Liver (tissue), 9 donors: ENCODE results near the gene LIMS1. TPM values are rescaled to one million over a fixed set of nuclear protein-coding genes. Genes with fewer than 3 reads are reported as not detected.

Experiments used
- DNase-seq: peaks from one replicate; pipeline ENCODE4 v3.0.0-alpha.2; 2017; ENCODE audit warnings: low spot score
- H3K27ac ChIP-seq, 2 donors: one replicate each; pipeline ENCODE4 v1.7.0; 2013; ENCODE audit warnings: inconsistent platforms in 2 of 2, low read length in 2 of 2, control low read depth in 1 of 2, low read depth in 1 of 2, mild to moderate bottlenecking in 1 of 2
- H3K27me3 ChIP-seq, 4 donors: one replicate each; pipeline versions ENCODE4 v1.6.1 to v1.7.0; 2013; ENCODE audit warnings: low read length in 3 of 4, inconsistent platforms in 1 of 4, mild to moderate bottlenecking in 1 of 4, moderate library complexity in 1 of 4; ENCODE audit not compliant: control insufficient read depth in 4 of 4, insufficient read depth in 4 of 4
- H3K36me3 ChIP-seq, 4 donors: one replicate each; pipeline versions ENCODE4 v1.6.1 to v1.7.0; 2013; ENCODE audit warnings: low read length in 3 of 4, mild to moderate bottlenecking in 3 of 4, low read depth in 1 of 4, moderate library complexity in 1 of 4; ENCODE audit not compliant: control insufficient read depth in 4 of 4, insufficient read depth in 3 of 4
- H3K4me1 ChIP-seq, 4 donors: one replicate each; pipeline versions ENCODE4 v1.6.1 to v1.7.0; 2013; ENCODE audit warnings: low read length in 3 of 4, mild to moderate bottlenecking in 3 of 4, moderate library complexity in 1 of 4; ENCODE audit not compliant: control insufficient read depth in 4 of 4, insufficient read depth in 4 of 4
- H3K4me3 ChIP-seq, 3 donors: one replicate each; pipeline versions ENCODE4 v1.6.1 to v1.7.0; 2013; ENCODE audit warnings: low read length in 3 of 3, control low read depth in 1 of 3, low read depth in 1 of 3, mild to moderate bottlenecking in 1 of 3
- H3K9ac ChIP-seq, 2 donors: one replicate each; pipeline ENCODE4 v1.7.0; 2013; ENCODE audit warnings: low read length in 2 of 2, mild to moderate bottlenecking in 2 of 2, moderate library complexity in 2 of 2, control low read depth in 1 of 2, low read depth in 1 of 2
- H3K9me3 ChIP-seq, 4 donors: one replicate each; pipeline versions ENCODE4 v1.6.1 to v1.7.0; 2013; ENCODE audit warnings: low read length in 3 of 4; ENCODE audit not compliant: control insufficient read depth in 4 of 4
- EGR1 ChIP-seq, 2 donors: IDR thresholded peaks; 2 replicates each; pipeline ENCODE4 v1.6.1; 2016 to 2018; ENCODE audit warnings: antibody characterized with exemption in 2 of 2, low read depth in 2 of 2
- FOXA1 ChIP-seq: IDR thresholded peaks from 2 replicates; pipeline ENCODE4 v1.6.1; 2016; ENCODE audit warnings: antibody characterized with exemption
- HNF4A ChIP-seq, 2 donors: conservative IDR thresholded peaks; 2 replicates each; pipeline ENCODE4 v1.6.1; 2016; ENCODE audit warnings: antibody characterized with exemption in 2 of 2, mild to moderate bottlenecking in 2 of 2
- HNF4G ChIP-seq: IDR thresholded peaks from 2 replicates; pipeline ENCODE4 v1.6.1; 2016; ENCODE audit warnings: antibody characterized with exemption
- JUND ChIP-seq, 2 donors: IDR thresholded peaks; 2 replicates each; pipeline ENCODE4 v1.6.1; 2016; ENCODE audit warnings: antibody characterized with exemption in 2 of 2
- NR2F2 ChIP-seq: IDR thresholded peaks from 2 replicates; pipeline ENCODE4 v1.6.1; 2016; ENCODE audit warnings: antibody characterized with exemption
- RXRA ChIP-seq, 2 donors: IDR thresholded peaks; 2 replicates each; pipeline ENCODE4 v1.6.1; 2017 to 2018; ENCODE audit warnings: antibody characterized with exemption in 2 of 2, mild to moderate bottlenecking in 1 of 2
- SP1 ChIP-seq: IDR thresholded peaks from 2 replicates; pipeline ENCODE4 v1.6.1; 2018; ENCODE audit warnings: antibody characterized with exemption, mild to moderate bottlenecking
- TAF1 ChIP-seq: conservative IDR thresholded peaks from 2 replicates; pipeline ENCODE4 v1.6.1; 2016; ENCODE audit warnings: antibody characterized with exemption, mild to moderate bottlenecking
- YY1 ChIP-seq: IDR thresholded peaks from 2 replicates; pipeline ENCODE4 v1.6.1; 2016; ENCODE audit warnings: antibody characterized with exemption, mild to moderate bottlenecking
- WGBS: extraction: QIAGEN DNeasy Blood & Tissue Kit; methylation state at CpG from one replicate; pipeline ENCODE4 v1.1.7; 2013; 5-methylcytosine and 5-hydroxymethylcytosine counted together
- polyA plus RNA-seq, 2 donors: library from polyadenylated mRNA; stranded (reverse) in 1 of 2; unstranded in 1 of 2; fragments of 200-250 nt in 1 of 2; fragments of >200 nt in 1 of 2; fragmentation: Nextera tagmentation in 1 of 2; extraction: Ambion mirVana in 1 of 2; gene quantifications; one replicate each; pipeline versions ENCODE4 v1.2.1 to v1.2.3, GENCODE V29; 2013 to 2015
- total RNA-seq, 2 donors: library from RNA; depleted of rRNA; stranded (reverse); fragments of >200 nt; gene quantifications; one replicate each; pipeline ENCODE4 v1.2.3, GENCODE V29; 2014
- TF ChIP-seq, protein P1 (sequence below): fragments of 150-350 bp; IDR thresholded peaks from 2 replicates; pipeline ENCODE4 v1.5.1; 2017; ENCODE audit warnings: improper control_type of control experiment, low read depth, low read length; ENCODE audit not compliant: missing input control
- TF ChIP-seq, protein P2 (sequence below): IDR thresholded peaks from 2 replicates; pipeline ENCODE4 v1.6.1; 2016; ENCODE audit warnings: antibody characterized with exemption
- TF ChIP-seq, protein P3 (sequence below): IDR thresholded peaks from 2 replicates; pipeline ENCODE4 v1.6.1; 2016; ENCODE audit warnings: antibody characterized with exemption
- TF ChIP-seq, protein P4 (sequence below): IDR thresholded peaks from 2 replicates; pipeline ENCODE4 v1.6.1; 2016; ENCODE audit warnings: antibody characterized with exemption
- TF ChIP-seq, protein P5 (sequence below): IDR thresholded peaks from 2 replicates; pipeline ENCODE4 v1.6.1; 2016; ENCODE audit warnings: antibody characterized with exemption, mild to moderate bottlenecking
- donor health status: healthy.
- donor health status: healthy.
- donor health status: healthy.
- donor health status: healthy.
- donor health status: healthy.

LIMS1 gene
- total and polyA plus RNA-seq, 4 donors = 10.2 to 37.1 (median 22.1) TPM

DNA sequence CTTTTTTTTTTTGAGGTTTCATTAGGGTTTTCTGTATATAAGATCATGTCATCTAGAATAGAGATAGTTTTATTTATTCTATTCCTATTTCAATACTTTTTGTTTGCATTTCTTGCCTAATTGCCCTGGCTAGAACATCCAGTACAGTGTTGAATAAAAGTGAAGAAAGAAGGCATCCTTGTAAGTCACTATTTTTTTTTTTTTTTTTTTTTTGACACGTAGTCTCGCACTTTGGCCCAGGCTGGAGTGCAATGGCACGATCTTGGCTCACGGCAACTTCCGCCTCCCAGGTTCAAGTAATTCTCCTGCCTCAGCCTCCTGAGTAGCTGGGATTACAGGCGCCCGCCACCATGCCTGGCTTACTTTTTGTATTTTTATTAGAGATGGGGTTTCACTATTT lies 157.2 kb downstream of the LIMS1 start (continued):
- TF ChIP-seq RXRA (IDR thresholded peaks at IDR 0.05) (peak; percentile 26 to 76), YY1 (peak; percentile 25), HNF4A (conservative IDR thresholded peaks at IDR 0.05) (peak; percentile 79 to 83), HNF4G (no peak), EGR1 (IDR thresholded peaks at IDR 0.05; ENCODE audit: low read depth in 2 of 2) (no peak)
- TF ChIP-seq, protein P1, sequence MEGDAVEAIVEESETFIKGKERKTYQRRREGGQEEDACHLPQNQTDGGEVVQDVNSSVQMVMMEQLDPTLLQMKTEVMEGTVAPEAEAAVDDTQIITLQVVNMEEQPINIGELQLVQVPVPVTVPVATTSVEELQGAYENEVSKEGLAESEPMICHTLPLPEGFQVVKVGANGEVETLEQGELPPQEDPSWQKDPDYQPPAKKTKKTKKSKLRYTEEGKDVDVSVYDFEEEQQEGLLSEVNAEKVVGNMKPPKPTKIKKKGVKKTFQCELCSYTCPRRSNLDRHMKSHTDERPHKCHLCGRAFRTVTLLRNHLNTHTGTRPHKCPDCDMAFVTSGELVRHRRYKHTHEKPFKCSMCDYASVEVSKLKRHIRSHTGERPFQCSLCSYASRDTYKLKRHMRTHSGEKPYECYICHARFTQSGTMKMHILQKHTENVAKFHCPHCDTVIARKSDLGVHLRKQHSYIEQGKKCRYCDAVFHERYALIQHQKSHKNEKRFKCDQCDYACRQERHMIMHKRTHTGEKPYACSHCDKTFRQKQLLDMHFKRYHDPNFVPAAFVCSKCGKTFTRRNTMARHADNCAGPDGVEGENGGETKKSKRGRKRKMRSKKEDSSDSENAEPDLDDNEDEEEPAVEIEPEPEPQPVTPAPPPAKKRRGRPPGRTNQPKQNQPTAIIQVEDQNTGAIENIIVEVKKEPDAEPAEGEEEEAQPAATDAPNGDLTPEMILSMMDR = no peak
- TF ChIP-seq, protein P2, sequence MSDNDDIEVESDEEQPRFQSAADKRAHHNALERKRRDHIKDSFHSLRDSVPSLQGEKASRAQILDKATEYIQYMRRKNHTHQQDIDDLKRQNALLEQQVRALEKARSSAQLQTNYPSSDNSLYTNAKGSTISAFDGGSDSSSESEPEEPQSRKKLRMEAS = no peak

DNA sequence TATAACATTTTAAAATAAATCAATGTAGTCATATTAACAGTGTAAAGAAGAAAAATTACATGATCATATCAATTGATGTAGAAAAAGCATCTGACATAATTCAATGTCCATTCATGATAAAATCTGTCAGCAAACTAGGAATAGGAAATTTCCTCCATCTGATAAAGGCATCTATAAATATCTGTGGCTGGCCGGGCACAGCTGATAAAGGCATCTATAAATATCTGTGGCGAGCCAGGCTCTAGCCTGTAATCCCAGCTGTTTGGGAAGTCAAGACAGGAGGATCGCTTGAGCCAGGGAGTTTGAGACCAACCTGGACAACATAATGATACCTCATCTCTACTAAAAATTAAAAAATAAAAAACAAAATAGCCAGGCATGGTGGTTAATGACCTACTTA lies 166.9 kb downstream of the LIMS1 start:
- no peaks in the 10 kb centered on the region for H3K4me1 ChIP-seq
- no peak for DNase-seq
- H3K27me3 ChIP-seq = no peaks in the 10 kb centered on the region
- H3K27ac ChIP-seq = no peak overlapping the region
- H3K9ac ChIP-seq = no peak overlapping the region
- no peaks in the 10 kb centered on the region for H3K9me3 ChIP-seq
- H3K36me3 ChIP-seq = no peaks in the 10 kb centered on the region
- TF ChIP-seq, protein P3, sequence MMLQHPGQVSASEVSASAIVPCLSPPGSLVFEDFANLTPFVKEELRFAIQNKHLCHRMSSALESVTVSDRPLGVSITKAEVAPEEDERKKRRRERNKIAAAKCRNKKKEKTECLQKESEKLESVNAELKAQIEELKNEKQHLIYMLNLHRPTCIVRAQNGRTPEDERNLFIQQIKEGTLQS = no peak
- TF ChIP-seq, protein P4, sequence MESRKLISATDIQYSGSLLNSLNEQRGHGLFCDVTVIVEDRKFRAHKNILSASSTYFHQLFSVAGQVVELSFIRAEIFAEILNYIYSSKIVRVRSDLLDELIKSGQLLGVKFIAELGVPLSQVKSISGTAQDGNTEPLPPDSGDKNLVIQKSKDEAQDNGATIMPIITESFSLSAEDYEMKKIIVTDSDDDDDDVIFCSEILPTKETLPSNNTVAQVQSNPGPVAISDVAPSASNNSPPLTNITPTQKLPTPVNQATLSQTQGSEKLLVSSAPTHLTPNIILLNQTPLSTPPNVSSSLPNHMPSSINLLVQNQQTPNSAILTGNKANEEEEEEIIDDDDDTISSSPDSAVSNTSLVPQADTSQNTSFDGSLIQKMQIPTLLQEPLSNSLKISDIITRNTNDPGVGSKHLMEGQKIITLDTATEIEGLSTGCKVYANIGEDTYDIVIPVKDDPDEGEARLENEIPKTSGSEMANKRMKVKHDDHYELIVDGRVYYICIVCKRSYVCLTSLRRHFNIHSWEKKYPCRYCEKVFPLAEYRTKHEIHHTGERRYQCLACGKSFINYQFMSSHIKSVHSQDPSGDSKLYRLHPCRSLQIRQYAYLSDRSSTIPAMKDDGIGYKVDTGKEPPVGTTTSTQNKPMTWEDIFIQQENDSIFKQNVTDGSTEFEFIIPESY = no peak
- TF ChIP-seq TAF1 (no peak), EGR1 (IDR thresholded peaks at IDR 0.05; ENCODE audit: low read depth in 2 of 2) (no peak), FOXA1 (no peak), JUND (IDR thresholded peaks at IDR 0.05) (no peak), HNF4A (conservative IDR thresholded peaks at IDR 0.05) (no peak), NR2F2 (no peak), SP1 (no peak), HNF4G (no peak), RXRA (IDR thresholded peaks at IDR 0.05) (no peak)
- TF ChIP-seq, protein P5, sequence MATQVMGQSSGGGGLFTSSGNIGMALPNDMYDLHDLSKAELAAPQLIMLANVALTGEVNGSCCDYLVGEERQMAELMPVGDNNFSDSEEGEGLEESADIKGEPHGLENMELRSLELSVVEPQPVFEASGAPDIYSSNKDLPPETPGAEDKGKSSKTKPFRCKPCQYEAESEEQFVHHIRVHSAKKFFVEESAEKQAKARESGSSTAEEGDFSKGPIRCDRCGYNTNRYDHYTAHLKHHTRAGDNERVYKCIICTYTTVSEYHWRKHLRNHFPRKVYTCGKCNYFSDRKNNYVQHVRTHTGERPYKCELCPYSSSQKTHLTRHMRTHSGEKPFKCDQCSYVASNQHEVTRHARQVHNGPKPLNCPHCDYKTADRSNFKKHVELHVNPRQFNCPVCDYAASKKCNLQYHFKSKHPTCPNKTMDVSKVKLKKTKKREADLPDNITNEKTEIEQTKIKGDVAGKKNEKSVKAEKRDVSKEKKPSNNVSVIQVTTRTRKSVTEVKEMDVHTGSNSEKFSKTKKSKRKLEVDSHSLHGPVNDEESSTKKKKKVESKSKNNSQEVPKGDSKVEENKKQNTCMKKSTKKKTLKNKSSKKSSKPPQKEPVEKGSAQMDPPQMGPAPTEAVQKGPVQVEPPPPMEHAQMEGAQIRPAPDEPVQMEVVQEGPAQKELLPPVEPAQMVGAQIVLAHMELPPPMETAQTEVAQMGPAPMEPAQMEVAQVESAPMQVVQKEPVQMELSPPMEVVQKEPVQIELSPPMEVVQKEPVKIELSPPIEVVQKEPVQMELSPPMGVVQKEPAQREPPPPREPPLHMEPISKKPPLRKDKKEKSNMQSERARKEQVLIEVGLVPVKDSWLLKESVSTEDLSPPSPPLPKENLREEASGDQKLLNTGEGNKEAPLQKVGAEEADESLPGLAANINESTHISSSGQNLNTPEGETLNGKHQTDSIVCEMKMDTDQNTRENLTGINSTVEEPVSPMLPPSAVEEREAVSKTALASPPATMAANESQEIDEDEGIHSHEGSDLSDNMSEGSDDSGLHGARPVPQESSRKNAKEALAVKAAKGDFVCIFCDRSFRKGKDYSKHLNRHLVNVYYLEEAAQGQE = no peak
- TF ChIP-seq, protein P2 = no peak
- H3K4me3 ChIP-seq = no peak overlapping the region
- 65% methylated on average over 3 of the region's 3 CpGs for WGBS
